ENCODE measurements around the gene SEMA3C. TPM values are rescaled to one million over a fixed set of nuclear protein-coding genes. Genes with fewer than 3 reads are reported as not detected.

Gene SEMA3C
- total RNA-seq, 4 donors from 2014 or later = 2.6 to 30.9 (median 14.2) TPM

- peaks cover 0 to 11% (median 0%) of the 10 kb centered on the region in 3 donors for H3K4me1 ChIP-seq
- whole genome bisulfite sequencing, 2 donors = 81 to 85% methylated on average over 3 of the region's 3 CpGs
- no peak overlapping the region for H3K27ac ChIP-seq
- H3K27me3 ChIP-seq = no peaks in the 10 kb centered on the region
- TF ChIP-seq POLR2A (IDR thresholded peaks at IDR 0.05) = no peak
- TF ChIP-seq, protein P1, sequence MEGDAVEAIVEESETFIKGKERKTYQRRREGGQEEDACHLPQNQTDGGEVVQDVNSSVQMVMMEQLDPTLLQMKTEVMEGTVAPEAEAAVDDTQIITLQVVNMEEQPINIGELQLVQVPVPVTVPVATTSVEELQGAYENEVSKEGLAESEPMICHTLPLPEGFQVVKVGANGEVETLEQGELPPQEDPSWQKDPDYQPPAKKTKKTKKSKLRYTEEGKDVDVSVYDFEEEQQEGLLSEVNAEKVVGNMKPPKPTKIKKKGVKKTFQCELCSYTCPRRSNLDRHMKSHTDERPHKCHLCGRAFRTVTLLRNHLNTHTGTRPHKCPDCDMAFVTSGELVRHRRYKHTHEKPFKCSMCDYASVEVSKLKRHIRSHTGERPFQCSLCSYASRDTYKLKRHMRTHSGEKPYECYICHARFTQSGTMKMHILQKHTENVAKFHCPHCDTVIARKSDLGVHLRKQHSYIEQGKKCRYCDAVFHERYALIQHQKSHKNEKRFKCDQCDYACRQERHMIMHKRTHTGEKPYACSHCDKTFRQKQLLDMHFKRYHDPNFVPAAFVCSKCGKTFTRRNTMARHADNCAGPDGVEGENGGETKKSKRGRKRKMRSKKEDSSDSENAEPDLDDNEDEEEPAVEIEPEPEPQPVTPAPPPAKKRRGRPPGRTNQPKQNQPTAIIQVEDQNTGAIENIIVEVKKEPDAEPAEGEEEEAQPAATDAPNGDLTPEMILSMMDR (IDR thresholded peaks at IDR 0.05) = no peak
- H3K36me3 ChIP-seq = no peaks in the 10 kb centered on the region
- no peak for DNase-seq
- H3K4me3 ChIP-seq = no peak overlapping the region
- intact Hi-C loops (cut with DNase I) = no loop called here
- no peaks in the 10 kb centered on the region for H3K9me3 ChIP-seq
These were observed 71.0 kb downstream of the SEMA3C start for GRCh38 chr7:80847895-80848294.

GRCh38 chr7:80847027-80847426, 71.8 kb downstream of the SEMA3C start:
- no peak for TF ChIP-seq POLR2A (IDR thresholded peaks at IDR 0.05)
- TF ChIP-seq, protein P1 (IDR thresholded peaks at IDR 0.05) = no peak
- peaks cover 0 to 20% (median 2%) of the 10 kb centered on the region in 3 donors for H3K4me1 ChIP-seq
- no peaks in the 10 kb centered on the region for H3K27me3 ChIP-seq
- H3K4me3 ChIP-seq = no peak overlapping the region
- no peak for DNase-seq
- no peaks in the 10 kb centered on the region for H3K9me3 ChIP-seq
- 81 to 91% methylated on average over 3 of the region's 3 CpGs for WGBS, 2 donors
- intact Hi-C loops (cut with DNase I) = no loop called here
- no peak overlapping the region for H3K27ac ChIP-seq
- H3K36me3 ChIP-seq = no peaks in the 10 kb centered on the region

DNA sequence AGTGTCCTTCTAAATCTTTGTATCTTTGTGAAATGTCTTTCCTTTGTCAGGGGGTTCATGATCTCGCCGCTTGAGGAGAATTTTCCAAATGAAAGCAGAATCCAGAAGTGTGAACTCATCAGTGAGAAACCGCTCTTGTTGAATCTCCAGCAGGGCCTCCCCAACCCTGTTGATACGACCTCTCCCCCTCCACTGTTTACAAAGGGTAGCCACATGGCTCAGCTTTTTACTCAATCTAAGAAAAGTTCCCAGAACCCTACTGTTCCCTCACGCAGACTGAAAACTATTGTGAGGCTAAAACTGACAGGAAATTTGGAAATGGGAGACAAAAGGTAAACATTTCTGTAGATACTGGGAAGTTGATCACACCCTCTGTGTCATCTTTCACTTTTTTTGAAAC, 73.9 kb downstream of the SEMA3C start:
- intact Hi-C loops (cut with DNase I) = no loop called here
- Histone ChIP-seq H3K9me3 (no peaks in the 10 kb centered on the region), H3K27ac (no peak overlapping the region), H3K4me3 (no peak overlapping the region), H3K27me3 (no peaks in the 10 kb centered on the region), H3K36me3 (no peaks in the 10 kb centered on the region), H3K4me1 (peaks cover 0 to 22% (median 4%) of the 10 kb centered on the region in 3 donors)
- no peak for DNase-seq
- 67 to 81% methylated on average over 5 of the region's 5 CpGs for WGBS, 2 donors
- TF ChIP-seq, protein P1 (IDR thresholded peaks at IDR 0.05) = no peak
- TF ChIP-seq POLR2A (IDR thresholded peaks at IDR 0.05) = no peak

DNA sequence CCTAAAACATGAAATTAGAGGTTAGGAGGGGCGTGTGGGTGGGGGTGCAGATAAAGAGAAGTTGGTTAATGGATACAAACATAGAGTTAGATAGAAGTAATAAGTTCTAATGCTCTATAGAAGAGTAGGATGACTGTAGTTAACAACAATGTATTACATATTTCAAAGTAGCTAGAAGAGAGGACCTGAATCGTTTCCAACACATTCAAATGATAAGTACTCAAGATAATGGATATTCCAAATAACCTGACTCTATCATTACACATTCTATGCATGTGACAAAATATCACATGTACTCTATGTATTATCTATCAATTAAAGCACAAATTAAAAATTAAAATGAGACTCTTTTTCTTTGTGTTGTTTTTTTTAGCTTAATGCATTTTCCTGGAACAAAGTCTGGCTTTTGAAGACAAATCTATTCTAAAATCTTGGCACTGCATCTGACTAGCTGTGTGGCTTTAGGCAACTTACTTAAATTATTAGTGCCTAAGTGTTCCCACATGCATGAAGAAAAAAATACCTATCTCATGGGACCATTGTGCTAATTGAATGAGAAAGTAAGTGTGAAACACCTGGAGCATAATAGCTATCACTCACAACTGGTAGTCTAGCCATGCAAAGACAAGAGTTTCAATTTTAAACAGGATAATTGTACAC, 75.7 kb downstream of the SEMA3C start:
- no peak overlapping the region for H3K27ac ChIP-seq
- H3K4me1 ChIP-seq = peaks cover 0 to 22% (median 4%) of the 10 kb centered on the region in 3 donors
- DNase-seq = no peak
- H3K27me3 ChIP-seq = no peaks in the 10 kb centered on the region
- no peak overlapping the region for H3K4me3 ChIP-seq
- H3K36me3 ChIP-seq = no peaks in the 10 kb centered on the region
- no peaks in the 10 kb centered on the region for H3K9me3 ChIP-seq
- no peak for TF ChIP-seq POLR2A (IDR thresholded peaks at IDR 0.05)
- TF ChIP-seq, protein P1 (IDR thresholded peaks at IDR 0.05) = no peak
- intact Hi-C loops (cut with DNase I) = no loop called here
- WGBS, 2 donors = 48 to 50% methylated on average over 2 of the region's 2 CpGs

DNA sequence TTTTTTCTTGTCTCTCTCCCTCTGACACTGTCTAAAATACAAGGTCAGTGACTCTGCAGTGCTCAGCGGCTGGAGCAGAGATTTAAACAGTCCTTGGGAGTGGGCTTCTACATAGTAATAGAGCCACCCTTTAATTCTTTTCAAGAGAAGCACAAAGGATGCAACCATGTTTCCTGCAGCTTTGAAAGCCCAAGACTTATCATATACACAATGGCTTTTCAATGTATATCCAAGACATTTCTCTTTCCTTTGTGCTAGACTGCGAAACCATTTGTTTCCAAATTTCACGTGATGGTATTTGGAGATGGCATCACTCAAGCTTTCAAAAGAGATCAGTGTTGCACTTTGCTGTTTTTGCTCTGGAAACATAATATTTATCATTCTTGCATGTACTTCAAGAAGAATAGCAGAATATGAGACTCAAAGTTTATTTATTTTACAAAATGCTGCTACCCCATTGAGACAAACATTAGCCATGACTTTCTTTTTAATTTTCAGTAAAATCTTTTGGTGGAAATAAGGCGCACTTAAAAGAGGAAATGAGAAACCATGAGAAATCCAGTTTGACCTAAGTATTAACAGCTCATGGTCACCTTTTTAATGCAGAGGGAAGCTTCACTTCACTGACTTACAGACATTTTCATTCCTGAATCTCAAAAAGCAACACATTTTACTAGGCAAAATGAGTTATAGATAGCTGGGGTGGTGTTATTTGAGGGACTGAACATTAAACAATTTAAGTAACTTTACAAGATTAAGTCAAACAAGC, 76.6 kb downstream of the SEMA3C start:
- Histone ChIP-seq H3K9me3 (no peaks in the 10 kb centered on the region), H3K4me3 (no peak overlapping the region), H3K27me3 (no peaks in the 10 kb centered on the region), H3K27ac (no peak overlapping the region), H3K36me3 (no peaks in the 10 kb centered on the region), H3K4me1 (peaks cover 0 to 22% (median 4%) of the 10 kb centered on the region in 3 donors)
- DNase-seq = no peak
- WGBS, 2 donors = 73 to 76% methylated on average over 4 of the region's 4 CpGs
- intact Hi-C loops (cut with DNase I) = no loop called here
- TF ChIP-seq POLR2A (IDR thresholded peaks at IDR 0.05) = no peak
- TF ChIP-seq, protein P1 (IDR thresholded peaks at IDR 0.05) = no peak
